ENCODE data around the gene LILRB1.

LILRB1 gene

GRCh38 chr19:54606230-54606629 is 24.1 kb upstream of the LILRB1 start:
- no peak overlapping the region for H3K4me3 ChIP-seq (ENCODE audit: control insufficient read depth, low read depth, low read length)
- TF ChIP-seq, protein P1, sequence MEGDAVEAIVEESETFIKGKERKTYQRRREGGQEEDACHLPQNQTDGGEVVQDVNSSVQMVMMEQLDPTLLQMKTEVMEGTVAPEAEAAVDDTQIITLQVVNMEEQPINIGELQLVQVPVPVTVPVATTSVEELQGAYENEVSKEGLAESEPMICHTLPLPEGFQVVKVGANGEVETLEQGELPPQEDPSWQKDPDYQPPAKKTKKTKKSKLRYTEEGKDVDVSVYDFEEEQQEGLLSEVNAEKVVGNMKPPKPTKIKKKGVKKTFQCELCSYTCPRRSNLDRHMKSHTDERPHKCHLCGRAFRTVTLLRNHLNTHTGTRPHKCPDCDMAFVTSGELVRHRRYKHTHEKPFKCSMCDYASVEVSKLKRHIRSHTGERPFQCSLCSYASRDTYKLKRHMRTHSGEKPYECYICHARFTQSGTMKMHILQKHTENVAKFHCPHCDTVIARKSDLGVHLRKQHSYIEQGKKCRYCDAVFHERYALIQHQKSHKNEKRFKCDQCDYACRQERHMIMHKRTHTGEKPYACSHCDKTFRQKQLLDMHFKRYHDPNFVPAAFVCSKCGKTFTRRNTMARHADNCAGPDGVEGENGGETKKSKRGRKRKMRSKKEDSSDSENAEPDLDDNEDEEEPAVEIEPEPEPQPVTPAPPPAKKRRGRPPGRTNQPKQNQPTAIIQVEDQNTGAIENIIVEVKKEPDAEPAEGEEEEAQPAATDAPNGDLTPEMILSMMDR (conservative IDR thresholded peaks at IDR 0.05; ENCODE audit: control insufficient read depth, insufficient read depth, low read depth, low read length), result no peak
- DNase-seq (ENCODE audit: low read depth), result no peak

- H3K4me3 ChIP-seq (ENCODE audit: control insufficient read depth, low read depth, low read length), result no peak overlapping the region
- TF ChIP-seq, protein P1 (conservative IDR thresholded peaks at IDR 0.05; ENCODE audit: control insufficient read depth, insufficient read depth, low read depth, low read length), result no peak
- no peak for DNase-seq (ENCODE audit: low read depth)
Observed at GRCh38 chr19:54606891-54607784, 23.1 kb upstream of the LILRB1 start.

- TF ChIP-seq, protein P1 (conservative IDR thresholded peaks at IDR 0.05; ENCODE audit: control insufficient read depth, insufficient read depth, low read depth, low read length), result no peak
- no peak overlapping the region for H3K4me3 ChIP-seq (ENCODE audit: control insufficient read depth, low read depth, low read length)
- DNase-seq (ENCODE audit: low read depth), result no peak
Observed at GRCh38 chr19:54607785-54608150, 22.5 kb upstream of the LILRB1 start.

DNA sequence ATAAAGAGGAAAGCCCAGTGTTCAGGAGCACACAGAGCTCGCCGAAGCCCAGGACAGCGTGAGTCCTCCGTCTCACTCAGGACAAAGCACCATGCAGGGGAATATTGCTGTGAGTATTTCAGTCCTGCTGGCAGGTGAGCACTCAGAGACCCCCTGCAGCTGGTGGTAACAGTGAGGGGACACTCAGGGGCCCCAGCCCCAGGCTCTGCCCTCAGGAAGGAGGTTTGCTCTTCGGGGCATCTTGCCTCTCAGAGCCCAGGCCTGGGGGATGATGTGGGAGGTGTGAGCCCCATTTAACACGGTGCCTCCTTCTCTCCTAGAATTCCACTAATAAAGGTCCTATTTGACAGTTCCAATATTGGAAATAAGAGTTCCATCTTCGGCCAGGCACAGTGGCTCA is 22.1 kb upstream of the LILRB1 start:
- TF ChIP-seq, protein P1 (conservative IDR thresholded peaks at IDR 0.05; ENCODE audit: control insufficient read depth, insufficient read depth, low read depth, low read length), result no peak
- H3K4me3 ChIP-seq (ENCODE audit: control insufficient read depth, low read depth, low read length), result no peak overlapping the region
- DNase-seq (ENCODE audit: low read depth), result no peak

GRCh38 chr19:54608792-54609191 is 21.5 kb upstream of the LILRB1 start:
- DNase-seq (ENCODE audit: low read depth), result no peak
- TF ChIP-seq, protein P1 (conservative IDR thresholded peaks at IDR 0.05; ENCODE audit: control insufficient read depth, insufficient read depth, low read depth, low read length), result no peak
- H3K4me3 ChIP-seq (ENCODE audit: control insufficient read depth, low read depth, low read length), result no peak overlapping the region

GRCh38 chr19:54609356-54609791 is 20.9 kb upstream of the LILRB1 start:
- no peak overlapping the region for H3K4me3 ChIP-seq (ENCODE audit: control insufficient read depth, low read depth, low read length)
- TF ChIP-seq, protein P1 (conservative IDR thresholded peaks at IDR 0.05; ENCODE audit: control insufficient read depth, insufficient read depth, low read depth, low read length), result no peak
- no peak for DNase-seq (ENCODE audit: low read depth)

Data from fibroblast of mammary gland (primary cell).